C4-2B (cell line): ENCODE results near the gene OAS1.

Experiments used
- H3K27ac ChIP-seq: fragments of 450-650 bp; 2 replicates; pipeline ENCODE4 v1.5.1; 2017
- ZFX ChIP-seq: fragments of 450-650 bp; IDR thresholded peaks from 2 replicates; pipeline ENCODE4 v1.6.1; 2017
- TF ChIP-seq, protein P1 (sequence below): fragments of 450-650 bp; conservative IDR thresholded peaks from 2 replicates; pipeline ENCODE4 v1.5.1; 2017; ENCODE audit warnings: mild to moderate bottlenecking

OAS1 gene

DNA sequence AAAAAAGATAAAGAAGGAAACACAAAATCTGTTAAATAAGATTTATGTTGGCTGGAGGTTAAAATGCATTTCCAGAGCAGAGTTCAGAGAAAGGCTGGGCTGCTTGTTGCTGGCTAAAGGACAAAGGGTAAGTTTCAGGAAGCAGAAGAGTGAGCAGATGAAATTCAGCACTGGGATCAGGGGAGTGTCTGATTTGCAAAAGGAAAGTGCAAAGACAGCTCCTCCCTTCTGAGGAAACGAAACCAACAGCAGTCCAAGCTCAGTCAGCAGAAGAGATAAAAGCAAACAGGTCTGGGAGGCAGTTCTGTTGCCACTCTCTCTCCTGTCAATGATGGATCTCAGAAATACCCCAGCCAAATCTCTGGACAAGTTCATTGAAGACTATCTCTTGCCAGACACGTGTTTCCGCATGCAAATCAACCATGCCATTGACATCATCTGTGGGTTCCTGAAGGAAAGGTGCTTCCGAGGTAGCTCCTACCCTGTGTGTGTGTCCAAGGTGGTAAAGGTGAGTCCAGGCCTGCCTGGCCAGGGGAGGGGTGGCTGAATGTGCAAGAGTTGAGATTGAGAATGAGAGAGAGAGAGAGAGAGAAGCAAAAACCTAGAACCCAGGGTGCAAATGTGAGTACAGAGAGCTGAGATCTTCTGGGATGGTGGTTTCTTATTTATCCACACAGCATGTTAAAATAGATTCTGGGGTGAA lies at the start of gene OAS1:
OAS1 (plus strand) TSS at position 251 of the 703 bp plus-strand sequence; CDS start at position 329, 78 bp downstream.
- H3K27ac ChIP-seq = no peak within 1 kb of the TSS; the same call in 1 of the 2 replicates
- TF ChIP-seq, protein P1, sequence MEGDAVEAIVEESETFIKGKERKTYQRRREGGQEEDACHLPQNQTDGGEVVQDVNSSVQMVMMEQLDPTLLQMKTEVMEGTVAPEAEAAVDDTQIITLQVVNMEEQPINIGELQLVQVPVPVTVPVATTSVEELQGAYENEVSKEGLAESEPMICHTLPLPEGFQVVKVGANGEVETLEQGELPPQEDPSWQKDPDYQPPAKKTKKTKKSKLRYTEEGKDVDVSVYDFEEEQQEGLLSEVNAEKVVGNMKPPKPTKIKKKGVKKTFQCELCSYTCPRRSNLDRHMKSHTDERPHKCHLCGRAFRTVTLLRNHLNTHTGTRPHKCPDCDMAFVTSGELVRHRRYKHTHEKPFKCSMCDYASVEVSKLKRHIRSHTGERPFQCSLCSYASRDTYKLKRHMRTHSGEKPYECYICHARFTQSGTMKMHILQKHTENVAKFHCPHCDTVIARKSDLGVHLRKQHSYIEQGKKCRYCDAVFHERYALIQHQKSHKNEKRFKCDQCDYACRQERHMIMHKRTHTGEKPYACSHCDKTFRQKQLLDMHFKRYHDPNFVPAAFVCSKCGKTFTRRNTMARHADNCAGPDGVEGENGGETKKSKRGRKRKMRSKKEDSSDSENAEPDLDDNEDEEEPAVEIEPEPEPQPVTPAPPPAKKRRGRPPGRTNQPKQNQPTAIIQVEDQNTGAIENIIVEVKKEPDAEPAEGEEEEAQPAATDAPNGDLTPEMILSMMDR = no peak
- TF ChIP-seq ZFX = no peak

GRCh38 chr12:112859291-112859690 lies 47.5 kb upstream of the OAS1 start:
- TF ChIP-seq ZFX = no peak
- TF ChIP-seq, protein P1 = no peak
- H3K27ac ChIP-seq = no peak overlapping the region

DNA sequence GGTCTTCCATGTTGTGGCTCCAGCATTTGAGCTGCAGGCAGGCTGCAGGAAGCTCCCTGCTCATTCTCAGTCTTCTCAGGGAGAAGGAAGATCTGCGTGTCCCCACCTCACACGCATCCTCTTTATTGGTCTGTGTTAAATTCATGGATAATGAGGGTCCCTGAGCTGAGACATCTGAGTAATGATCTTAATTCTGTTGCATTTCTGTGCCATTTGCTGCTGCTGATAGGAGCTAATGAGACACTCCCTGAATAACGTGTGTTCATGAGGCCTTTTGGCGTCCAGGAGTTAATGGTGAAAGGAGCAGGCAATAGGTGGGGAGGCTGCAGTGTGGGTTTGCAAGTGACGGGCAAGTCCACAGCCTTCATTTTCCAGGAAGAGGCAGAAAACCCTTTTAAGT lies 46.6 kb upstream of the OAS1 start:
- no peak overlapping the region for H3K27ac ChIP-seq
- TF ChIP-seq, protein P1 = no peak
- no peak for TF ChIP-seq ZFX

GRCh38 chr12:112861284-112861683 lies 45.5 kb upstream of the OAS1 start:
- TF ChIP-seq ZFX = no peak
- H3K27ac ChIP-seq = no peak overlapping the region

DNA sequence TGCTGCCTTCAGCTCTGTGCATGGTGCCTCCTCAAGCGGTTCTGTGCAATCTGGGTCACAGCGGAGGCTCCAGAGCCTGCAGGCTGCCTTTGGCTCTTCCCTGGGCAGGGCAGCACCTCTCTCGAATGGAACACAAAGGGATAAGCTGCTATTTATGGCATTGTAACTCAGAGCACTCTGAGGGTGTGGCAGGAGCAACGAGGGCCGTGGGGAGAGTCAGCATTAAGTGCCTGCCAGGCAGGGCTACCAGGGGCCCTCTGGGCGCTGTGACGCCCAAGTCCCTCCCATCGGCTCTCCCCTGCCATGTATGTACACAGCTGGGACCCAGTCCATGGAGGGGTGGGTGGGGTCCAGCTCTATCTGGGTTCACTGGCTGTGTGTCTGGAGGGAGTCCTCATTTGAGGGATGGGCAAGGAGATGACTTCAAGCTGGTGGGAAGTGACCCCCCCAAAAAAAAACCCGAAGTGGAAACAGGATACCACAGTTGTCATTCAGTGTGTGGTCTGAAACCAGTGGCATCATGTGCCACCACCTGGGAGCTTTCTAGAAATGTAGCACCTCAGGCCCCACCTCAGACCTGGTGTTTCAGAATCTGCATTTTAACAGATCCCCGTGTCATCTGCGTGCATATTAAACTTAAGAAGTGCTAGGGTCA lies 44.0 kb upstream of the OAS1 start:
- TF ChIP-seq ZFX = no peak
- TF ChIP-seq, protein P1 = no peak
- H3K27ac ChIP-seq = no peak overlapping the region

GRCh38 chr12:112868459-112869041 lies 38.2 kb upstream of the OAS1 start:
- no peak for TF ChIP-seq ZFX
- TF ChIP-seq, protein P1 = no peak
- no peak overlapping the region for H3K27ac ChIP-seq

DNA sequence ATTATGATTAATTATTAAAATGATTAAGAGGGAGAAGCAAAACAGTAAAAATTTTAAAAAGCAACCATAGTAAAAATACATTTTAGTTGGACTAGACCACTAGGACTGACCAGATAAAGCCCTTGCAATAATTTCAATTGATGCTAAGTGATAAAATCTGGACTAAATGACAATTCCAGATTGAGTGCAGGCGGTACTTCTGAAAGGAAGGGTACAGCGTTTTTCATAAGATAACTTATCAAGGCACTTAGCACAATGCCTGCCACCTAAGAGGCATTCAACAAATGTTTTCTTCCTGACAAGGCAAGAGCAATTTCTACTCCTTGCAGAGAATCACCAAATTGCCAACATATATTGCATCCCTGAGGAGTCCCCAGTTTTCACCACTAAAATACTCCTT lies 37.7 kb upstream of the OAS1 start:
- H3K27ac ChIP-seq = no peak overlapping the region
- TF ChIP-seq, protein P1 = no peak
